A673 (cell line): ENCODE data around the gene RAB14.

Experiments used
- EZH2 ChIP-seq: fragments of 200-600 bp; sonication (generic); IDR thresholded peaks from 2 replicates; pipeline ENCODE4 v1.6.1; 2017; ENCODE audit warnings: borderline replicate concordance, low read depth, mild to moderate bottlenecking, mixed read lengths, antibody characterized with exemption, low read length; ENCODE audit not compliant: poor library complexity, severe bottlenecking
- TF ChIP-seq, protein P1 (sequence below): fragments of 300-800, 200-600 bp; sonication (generic); conservative IDR thresholded peaks from 2 replicates; pipeline ENCODE4 v1.5.1; 2017; ENCODE audit warnings: low read depth, mild to moderate bottlenecking, antibody characterized with exemption, low read length, moderate library complexity, mixed read lengths

DNA sequence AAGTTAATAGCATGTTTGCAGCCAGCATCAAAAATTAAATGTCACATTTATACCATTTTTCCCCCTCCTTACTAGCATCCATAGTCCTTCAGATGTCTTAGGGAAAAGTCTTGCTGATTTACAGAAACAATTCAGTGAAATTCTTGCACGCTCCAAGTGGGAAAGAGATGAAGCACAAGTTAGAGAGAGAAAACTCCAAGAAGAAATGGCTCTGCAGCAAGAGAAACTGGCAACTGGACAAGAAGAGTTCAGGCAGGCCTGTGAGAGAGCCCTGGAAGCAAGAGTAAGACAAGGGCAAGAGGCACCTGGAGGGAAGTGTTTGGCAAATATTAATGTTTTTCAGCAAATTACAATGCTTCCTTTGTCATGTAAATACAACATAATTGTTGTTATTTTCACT, 60.4 kb downstream of the RAB14 start:
- TF ChIP-seq, protein P1, sequence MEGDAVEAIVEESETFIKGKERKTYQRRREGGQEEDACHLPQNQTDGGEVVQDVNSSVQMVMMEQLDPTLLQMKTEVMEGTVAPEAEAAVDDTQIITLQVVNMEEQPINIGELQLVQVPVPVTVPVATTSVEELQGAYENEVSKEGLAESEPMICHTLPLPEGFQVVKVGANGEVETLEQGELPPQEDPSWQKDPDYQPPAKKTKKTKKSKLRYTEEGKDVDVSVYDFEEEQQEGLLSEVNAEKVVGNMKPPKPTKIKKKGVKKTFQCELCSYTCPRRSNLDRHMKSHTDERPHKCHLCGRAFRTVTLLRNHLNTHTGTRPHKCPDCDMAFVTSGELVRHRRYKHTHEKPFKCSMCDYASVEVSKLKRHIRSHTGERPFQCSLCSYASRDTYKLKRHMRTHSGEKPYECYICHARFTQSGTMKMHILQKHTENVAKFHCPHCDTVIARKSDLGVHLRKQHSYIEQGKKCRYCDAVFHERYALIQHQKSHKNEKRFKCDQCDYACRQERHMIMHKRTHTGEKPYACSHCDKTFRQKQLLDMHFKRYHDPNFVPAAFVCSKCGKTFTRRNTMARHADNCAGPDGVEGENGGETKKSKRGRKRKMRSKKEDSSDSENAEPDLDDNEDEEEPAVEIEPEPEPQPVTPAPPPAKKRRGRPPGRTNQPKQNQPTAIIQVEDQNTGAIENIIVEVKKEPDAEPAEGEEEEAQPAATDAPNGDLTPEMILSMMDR: no peak
- TF ChIP-seq EZH2: no peak
